Trophoblast cell (in vitro differentiated cells and primary cell): ENCODE measurements around the gene SRGAP3.

Experiments used
- DNase-seq, 2 donors: peaks; one replicate each; pipeline ENCODE4 v3.0.0-alpha.2; 2016
- H2AFZ ChIP-seq: 2 replicates; pipeline ENCODE4 v1.6.1; 2013; ENCODE audit warnings: low read length, moderate library complexity, mild to moderate bottlenecking; ENCODE audit not compliant: insufficient read depth, poor library complexity
- H2AK5ac ChIP-seq: 2 replicates; pipeline ENCODE4 v1.6.1; 2013; ENCODE audit warnings: mild to moderate bottlenecking, low read length
- H2BK120ac ChIP-seq: 2 replicates; pipeline ENCODE4 v1.6.1; 2013; ENCODE audit warnings: low read length, mild to moderate bottlenecking, moderate library complexity; ENCODE audit not compliant: insufficient read depth, poor library complexity
- H2BK12ac ChIP-seq: 2 replicates; pipeline ENCODE4 v1.6.1; 2013; ENCODE audit warnings: mild to moderate bottlenecking, low read length, moderate library complexity
- H2BK5ac ChIP-seq: 2 replicates; pipeline ENCODE4 v1.6.1; 2013; ENCODE audit warnings: low read length, low read depth, moderate library complexity, mild to moderate bottlenecking; ENCODE audit not compliant: poor library complexity
- H3K14ac ChIP-seq: 2 replicates; pipeline ENCODE4 v1.6.1; 2013; ENCODE audit warnings: mild to moderate bottlenecking, low read length
- H3K18ac ChIP-seq: 2 replicates; pipeline ENCODE4 v1.6.1; 2013; ENCODE audit warnings: mild to moderate bottlenecking, low read length
- H3K23ac ChIP-seq: 2 replicates; pipeline ENCODE4 v1.6.1; 2013; ENCODE audit warnings: low read length
- H3K27ac ChIP-seq: 2 replicates; pipeline ENCODE4 v1.5.1; 2013; ENCODE audit warnings: low read depth, mild to moderate bottlenecking, inconsistent platforms, low read length, moderate library complexity
- H3K27me3 ChIP-seq: 2 replicates; pipeline ENCODE4 v1.6.1; 2013; ENCODE audit warnings: inconsistent platforms, mild to moderate bottlenecking, low read length, moderate library complexity; ENCODE audit not compliant: insufficient read depth
- H3K36me3 ChIP-seq, 2 experiments: 1 replicate in 1 of 2; 2 replicates in 1 of 2; pipeline ENCODE4 v1.6.1; 2013; ENCODE audit warnings: low read length in 2 of 2, mild to moderate bottlenecking in 2 of 2, moderate library complexity in 1 of 2; ENCODE audit not compliant: insufficient read depth in 2 of 2, control insufficient read depth in 1 of 2
- H3K4ac ChIP-seq: 2 replicates; pipeline ENCODE4 v1.6.1; 2013; ENCODE audit warnings: low read depth, mild to moderate bottlenecking, low read length, moderate library complexity
- H3K4me1 ChIP-seq, 2 experiments: 1 replicate in 1 of 2; 2 replicates in 1 of 2; pipeline ENCODE4 v1.6.1; 2013; ENCODE audit warnings: low read length in 2 of 2, mild to moderate bottlenecking in 2 of 2, moderate library complexity in 1 of 2; ENCODE audit not compliant: insufficient read depth in 2 of 2, control insufficient read depth in 1 of 2
- H3K4me2 ChIP-seq: 2 replicates; pipeline ENCODE4 v1.6.1; 2013; ENCODE audit warnings: inconsistent platforms, mild to moderate bottlenecking, low read length, moderate library complexity
- H3K4me3 ChIP-seq: 2 replicates; pipeline ENCODE4 v1.5.1; 2013; ENCODE audit warnings: mild to moderate bottlenecking, low read depth, low read length, inconsistent platforms
- H3K79me1 ChIP-seq: one replicate; pipeline ENCODE4 v1.6.1; 2013; ENCODE audit warnings: low read length
- H3K79me2 ChIP-seq: 2 replicates; pipeline ENCODE4 v1.6.1; 2013; ENCODE audit warnings: low read length, mild to moderate bottlenecking; ENCODE audit not compliant: control insufficient read depth, insufficient read depth, poor library complexity
- H3K9ac ChIP-seq: 2 replicates; pipeline ENCODE4 v1.6.1; 2013; ENCODE audit warnings: mild to moderate bottlenecking, low read length
- H3K9me3 ChIP-seq: 2 replicates; pipeline ENCODE4 v1.6.1; 2013; ENCODE audit warnings: low read depth, mild to moderate bottlenecking, control low read depth, inconsistent platforms, low read length; ENCODE audit not compliant: insufficient read depth
- H4K12ac ChIP-seq: 2 replicates; pipeline ENCODE4 v1.6.1; 2013; ENCODE audit warnings: low read depth, mild to moderate bottlenecking, low read length, moderate library complexity
- H4K8ac ChIP-seq: 2 replicates; pipeline ENCODE4 v1.6.1; 2013; ENCODE audit warnings: low read depth, mild to moderate bottlenecking, low read length, moderate library complexity
- H4K91ac ChIP-seq: one replicate; pipeline ENCODE4 v1.6.1; 2013; ENCODE audit warnings: low read depth, mild to moderate bottlenecking, low read length, moderate library complexity
- WGBS: extraction: QIAGEN DNeasy Blood & Tissue Kit; methylation state at CpG from one replicate; pipeline ENCODE4 v1.1.7; 2013; ENCODE audit warnings: missing lambda C conversion rate; ENCODE audit not compliant: insufficient read length, insufficient coverage; ENCODE audit errors: extremely low coverage; 5-methylcytosine and 5-hydroxymethylcytosine counted together

Gene SRGAP3

DNA sequence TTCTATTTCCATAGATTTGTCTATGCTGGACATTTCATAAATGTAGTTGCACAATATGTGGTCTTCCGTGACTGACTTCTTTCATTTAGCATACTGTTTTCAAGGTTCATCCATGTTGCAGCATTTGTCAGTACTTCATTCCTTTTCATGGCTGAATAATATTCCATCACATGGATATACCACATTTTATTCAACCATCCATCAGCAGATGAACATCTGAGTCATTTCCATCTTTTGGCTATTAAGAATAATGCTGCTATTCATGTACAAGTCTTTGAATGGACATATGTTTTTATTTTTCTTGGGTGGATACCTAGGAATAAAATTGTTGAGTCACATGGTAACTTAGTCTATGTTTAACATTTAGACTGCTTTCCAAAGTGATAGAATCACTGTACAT lies 186.9 kb downstream of the SRGAP3 start:
- Histone ChIP-seq H3K23ac (no peak overlapping the region), H2AFZ (no peak overlapping the region), H2BK120ac (no peak overlapping the region), H3K4me3 (no peak overlapping the region), H2BK5ac (no peak overlapping the region), H3K14ac (no peak overlapping the region), H3K4ac (no peak overlapping the region), H3K9me3 (no peaks in the 10 kb centered on the region), H3K27me3 (no peaks in the 10 kb centered on the region), H3K4me1 (no peaks in the 10 kb centered on the region), H2AK5ac (no peak overlapping the region), H3K79me1 (no peaks in the 10 kb centered on the region), H3K18ac (no peak overlapping the region), H4K91ac (no peak overlapping the region), H4K12ac (no peak overlapping the region), H3K9ac (no peak overlapping the region), H3K79me2 (no peaks in the 10 kb centered on the region), H3K4me2 (no peak overlapping the region), H3K27ac (no peak overlapping the region), H4K8ac (no peak overlapping the region), H2BK12ac (no peak overlapping the region), H3K36me3 (peaks cover 0 to 3% of the 10 kb centered on the region in 2 experiments)
- DNase-seq: no peak
- WGBS: no CpG with 5 or more reads among the region's 1 CpG

DNA sequence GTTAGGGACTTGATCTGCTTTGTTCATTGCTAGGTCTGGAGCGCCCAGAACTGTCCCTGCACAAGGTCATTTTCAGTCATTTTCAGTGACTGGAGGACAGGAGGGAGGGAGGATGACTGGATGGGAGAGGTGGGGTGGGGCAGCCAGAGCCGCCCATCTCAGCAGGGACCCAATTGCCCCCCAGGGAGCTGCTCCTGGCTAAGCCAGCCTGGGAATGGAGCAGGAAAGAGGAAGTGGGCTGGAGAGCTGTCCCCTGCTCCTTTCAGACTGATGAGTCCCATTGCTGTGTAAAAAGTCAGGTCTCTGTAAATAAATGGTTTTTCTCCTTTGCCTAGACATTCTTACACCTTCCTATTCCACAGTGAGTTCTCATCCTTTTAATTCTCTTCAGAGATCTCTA lies 187.8 kb downstream of the SRGAP3 start:
- H2BK12ac ChIP-seq: no peak overlapping the region
- H4K91ac ChIP-seq: no peak overlapping the region
- no peaks in the 10 kb centered on the region for H3K9me3 ChIP-seq
- DNase-seq: no peak
- H3K4ac ChIP-seq: no peak overlapping the region
- no peaks in the 10 kb centered on the region for H3K79me1 ChIP-seq
- H3K14ac ChIP-seq: no peak overlapping the region
- H2AK5ac ChIP-seq: no peak overlapping the region
- no peak overlapping the region for H3K4me3 ChIP-seq
- no peak overlapping the region for H2AFZ ChIP-seq
- no peak overlapping the region for H3K27ac ChIP-seq
- H4K8ac ChIP-seq: no peak overlapping the region
- peaks cover 0 to 3% of the 10 kb centered on the region in 2 experiments for H3K36me3 ChIP-seq
- no peak overlapping the region for H3K23ac ChIP-seq
- H3K4me2 ChIP-seq: no peak overlapping the region
- H2BK5ac ChIP-seq: no peak overlapping the region
- no peak overlapping the region for H3K18ac ChIP-seq
- no peaks in the 10 kb centered on the region for H3K27me3 ChIP-seq
- no peak overlapping the region for H4K12ac ChIP-seq
- no peaks in the 10 kb centered on the region for H3K4me1 ChIP-seq
- H3K79me2 ChIP-seq: no peaks in the 10 kb centered on the region
- H2BK120ac ChIP-seq: no peak overlapping the region
- WGBS: no CpG with 5 or more reads among the region's 2 CpGs
- H3K9ac ChIP-seq: no peak overlapping the region

DNA sequence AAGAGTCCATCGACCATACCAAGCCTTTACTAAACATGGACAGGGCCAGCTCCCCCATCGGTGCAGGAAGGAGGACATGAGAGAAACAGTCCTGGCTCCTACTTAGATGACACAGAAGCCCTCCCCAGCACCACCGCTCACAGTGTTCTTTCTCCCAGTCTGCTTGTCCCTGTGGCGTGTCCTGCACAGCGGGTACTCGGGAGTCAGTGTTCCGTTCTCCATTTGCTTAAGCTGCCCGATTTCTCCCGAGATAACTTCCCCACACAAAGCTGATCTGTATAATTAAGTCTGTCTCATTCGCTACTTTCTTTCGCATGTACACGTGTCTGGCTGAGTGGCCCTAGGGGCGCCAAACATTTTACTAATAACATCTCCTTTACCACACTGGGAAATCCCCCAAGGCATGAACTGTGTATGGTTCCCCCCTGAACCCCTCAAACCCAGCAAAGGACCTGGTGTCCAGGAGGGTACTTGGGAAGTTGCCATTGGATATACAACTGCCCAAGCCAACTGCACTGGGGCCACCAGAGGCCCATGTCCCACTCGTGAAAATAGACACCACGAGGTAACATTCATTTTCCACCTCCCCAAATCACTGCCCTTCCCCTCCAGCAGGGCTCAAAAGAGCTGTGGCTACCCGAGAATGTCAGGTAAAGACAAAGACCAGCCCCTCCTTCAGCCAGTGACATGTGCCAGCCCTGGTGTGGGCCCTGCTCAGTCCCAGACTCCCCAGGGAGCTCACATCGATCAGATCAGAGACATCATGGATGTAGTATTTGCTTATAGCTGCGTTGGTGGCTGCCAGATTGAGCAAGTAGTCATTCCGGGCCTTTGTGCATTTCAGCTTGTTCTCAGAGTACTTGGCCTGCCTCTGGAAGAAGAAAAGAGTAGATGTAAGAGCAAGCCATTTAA lies 189.7 kb downstream of the SRGAP3 start:
- no peaks in the 10 kb centered on the region for H3K4me1 ChIP-seq
- H4K8ac ChIP-seq: no peak overlapping the region
- no peak overlapping the region for H4K12ac ChIP-seq
- no peaks in the 10 kb centered on the region for H3K9me3 ChIP-seq
- no peak overlapping the region for H4K91ac ChIP-seq
- no peak overlapping the region for H3K14ac ChIP-seq
- no peak overlapping the region for H3K18ac ChIP-seq
- no peak overlapping the region for H3K23ac ChIP-seq
- no peaks in the 10 kb centered on the region for H3K27me3 ChIP-seq
- no peaks in the 10 kb centered on the region for H3K79me2 ChIP-seq
- no peak overlapping the region for H2BK120ac ChIP-seq
- peaks cover 0 to 3% of the 10 kb centered on the region in 2 experiments for H3K36me3 ChIP-seq
- H2AFZ ChIP-seq: no peak overlapping the region
- no peak overlapping the region for H3K4me2 ChIP-seq
- no peaks in the 10 kb centered on the region for H3K79me1 ChIP-seq
- WGBS: no CpG with 5 or more reads among the region's 19 CpGs
- no peak for DNase-seq
- H2BK5ac ChIP-seq: no peak overlapping the region
- H3K4ac ChIP-seq: no peak overlapping the region
- H3K4me3 ChIP-seq: no peak overlapping the region
- H2BK12ac ChIP-seq: no peak overlapping the region
- no peak overlapping the region for H3K9ac ChIP-seq
- no peak overlapping the region for H3K27ac ChIP-seq
- no peak overlapping the region for H2AK5ac ChIP-seq

DNA sequence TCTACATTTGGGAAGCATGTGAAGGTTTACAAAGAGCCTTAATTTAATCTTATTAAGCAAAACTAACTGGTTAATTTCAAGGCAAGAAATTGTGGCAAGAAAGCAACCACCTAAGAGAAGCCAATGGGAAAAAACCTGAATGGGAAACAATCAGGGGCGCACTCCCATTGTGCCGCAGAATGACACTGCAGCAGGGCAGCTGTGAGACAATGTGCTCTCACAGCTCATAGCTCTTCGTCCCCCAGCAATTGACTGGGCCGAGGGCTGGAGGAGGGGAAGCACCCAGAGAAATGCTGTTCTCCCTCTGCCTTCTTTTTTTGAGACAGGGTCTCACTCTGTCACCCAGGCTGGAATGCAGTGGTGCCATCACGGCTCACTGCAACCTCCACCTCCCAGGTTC lies 192.9 kb downstream of the SRGAP3 start:
- H2BK120ac ChIP-seq: no peak overlapping the region
- H3K18ac ChIP-seq: no peak overlapping the region
- no CpG with 5 or more reads among the region's 5 CpGs for WGBS

More for the DNA sequence above, 192.9 kb downstream of the SRGAP3 start:
- H3K4me1 ChIP-seq: no peaks in the 10 kb centered on the region
- H4K8ac ChIP-seq: no peak overlapping the region
- no peak overlapping the region for H3K9ac ChIP-seq
- DNase-seq: no peak
- no peak overlapping the region for H3K23ac ChIP-seq
- no peak overlapping the region for H3K14ac ChIP-seq
- no peak overlapping the region for H4K12ac ChIP-seq
- H2BK12ac ChIP-seq: no peak overlapping the region
- H3K79me2 ChIP-seq: no peaks in the 10 kb centered on the region
- no peak overlapping the region for H3K4me2 ChIP-seq
- H3K27ac ChIP-seq: no peak overlapping the region
- no peak overlapping the region for H2BK5ac ChIP-seq
- H3K9me3 ChIP-seq: no peaks in the 10 kb centered on the region
- H3K36me3 ChIP-seq: peaks cover 0 to 3% of the 10 kb centered on the region in 2 experiments
- no peak overlapping the region for H3K4me3 ChIP-seq
- no peak overlapping the region for H3K4ac ChIP-seq
- no peaks in the 10 kb centered on the region for H3K27me3 ChIP-seq
- H3K79me1 ChIP-seq: no peaks in the 10 kb centered on the region
- H2AFZ ChIP-seq: no peak overlapping the region
- H4K91ac ChIP-seq: no peak overlapping the region
- no peak overlapping the region for H2AK5ac ChIP-seq
